Transverse colon (tissue), 4 donors: ENCODE results near the gene PTPRB. TPM values are rescaled to one million over a fixed set of nuclear protein-coding genes. Genes with fewer than 3 reads are reported as not detected.

ENCODE experiments used
- DNase-seq: peaks from one replicate; pipeline ENCODE4 v3.0.0-alpha.2; 2019
- H3K27ac ChIP-seq, 4 donors: fragments of 200-600 bp; sonication (generic); 2 replicates each; pipeline ENCODE4 v1.5.1; 2016 to 2018; ENCODE audit warnings: inconsistent platforms in 4 of 4
- H3K27me3 ChIP-seq: fragments of 200-600 bp; sonication (generic); 2 replicates; pipeline ENCODE4 v1.5.1; 2017; ENCODE audit warnings: inconsistent platforms
- H3K36me3 ChIP-seq, 4 donors: fragments of 200-600 bp; sonication (generic); 2 replicates each; pipeline ENCODE4 v1.5.1; 2017 to 2019; ENCODE audit warnings: inconsistent platforms in 4 of 4
- H3K4me1 ChIP-seq, 4 donors: fragments of 200-600 bp; sonication (generic); 2 replicates each; pipeline ENCODE4 v1.5.1; 2017 to 2020; ENCODE audit warnings: inconsistent platforms in 4 of 4
- H3K4me3 ChIP-seq, 4 donors: fragments of 200-600 bp; sonication (generic); 1 replicate in 1 of 4; 2 replicates in 3 of 4; pipeline versions ENCODE4 v1.5.1 to v1.6.1; 2017 to 2019; ENCODE audit warnings: inconsistent platforms in 4 of 4
- H3K9me3 ChIP-seq, 2 donors: fragments of 200-600 bp; sonication (generic); 2 replicates each; pipeline ENCODE4 v1.5.1; 2017 to 2019; ENCODE audit warnings: inconsistent platforms in 2 of 2
- CTCF ChIP-seq, 5 experiments: fragments of 200-600 bp in 3 of 5; fragments of 450-650 bp in 2 of 5; sonication (generic) in 3 of 5; IDR thresholded peaks; 1 replicate in 2 of 5; 2 replicates in 3 of 5; pipeline ENCODE4 v1.5.1; 2016 to 2017; ENCODE audit warnings: antibody characterized with exemption in 5 of 5, inconsistent platforms in 3 of 5, mild to moderate bottlenecking in 2 of 5, moderate library complexity in 1 of 5
- EP300 ChIP-seq: sonication (generic); formaldehyde crosslinking; IDR thresholded peaks from one replicate; pipeline ENCODE4 v1.6.1; 2017; ENCODE audit warnings: antibody characterized with exemption, low read depth
- POLR2A ChIP-seq: fragments of 450-650 bp; IDR thresholded peaks from one replicate; pipeline ENCODE4 v1.6.1; 2016; ENCODE audit warnings: antibody characterized with exemption, mild to moderate bottlenecking, moderate library complexity
- POLR2AphosphoS5 ChIP-seq, 3 donors: sonication (generic); formaldehyde crosslinking; IDR thresholded peaks; one replicate each; pipeline ENCODE4 v1.6.1; 2016; ENCODE audit warnings: antibody characterized with exemption in 3 of 3
- WGBS, 2 donors: methylation state at CpG; one replicate each; pipeline ENCODE4 v1.1.5; 2018; ENCODE audit warnings: low coverage in 1 of 2; 5-methylcytosine and 5-hydroxymethylcytosine counted together
- in situ Hi-C, 4 donors: fragments of 200-750 bp; cut with MboI; loops; one replicate each; pipeline versions ENCODE4 v1.15.0 to v1.15.1; 2017; ENCODE audit warnings: low sequenced_read_pairs in 3 of 4, low pct_ligation_motif_present in 1 of 4, low pct_unique_long_range_greater_than_20kb in 1 of 4
- intact Hi-C: fragments of 100-400 bp; cut with DNase I; formaldehyde crosslinking; loops from one replicate; pipeline ENCODE4 v1.15.1; 2023; ENCODE audit warnings: low total_unique reads
- total RNA-seq, 4 donors: library from RNA; depleted of rRNA; stranded (reverse); fragments of >200 nt; gene quantifications; one replicate each; pipeline ENCODE4 v1.1.0, GENCODE V29; 2016

PTPRB gene
- total RNA-seq, 4 donors from 2014 or later: 17.2 to 29.7 (median 26.2) TPM

GRCh38 chr12:70660002-70660604 lies 22.9 kb upstream of the PTPRB start:
- DNase-seq: no peak
- Histone ChIP-seq H3K4me3 (no peak overlapping the region), H3K27me3 (no peaks in the 10 kb centered on the region), H3K27ac (no peak overlapping the region), H3K9me3 (no peaks in the 10 kb centered on the region), H3K36me3 (no peaks in the 10 kb centered on the region), H3K4me1 (no peaks in the 10 kb centered on the region)
- intact Hi-C loops (no loop called here), in situ Hi-C loops (no loop called here)
- TF ChIP-seq EP300 (no peak), POLR2A (no peak), POLR2AphosphoS5 (IDR thresholded peaks at IDR 0.05) (no peak), CTCF (IDR thresholded peaks at IDR 0.05) (no peak)
- WGBS, 2 donors: 94 to 100% methylated on average over 3 to 5 of the region's 5 CpGs

- no peaks in the 10 kb centered on the region for H3K36me3 ChIP-seq
- WGBS, 2 donors: 91 to 100% methylated on average over 2 to 6 of the region's 6 CpGs
- no peaks in the 10 kb centered on the region for H3K4me1 ChIP-seq
- TF ChIP-seq EP300 (no peak), POLR2A (no peak), CTCF (IDR thresholded peaks at IDR 0.05) (no peak), POLR2AphosphoS5 (IDR thresholded peaks at IDR 0.05) (no peak)
- H3K4me3 ChIP-seq: no peak overlapping the region
- intact Hi-C loops (no loop called here), in situ Hi-C loops (no loop called here)
- H3K9me3 ChIP-seq: no peaks in the 10 kb centered on the region
- no peaks in the 10 kb centered on the region for H3K27me3 ChIP-seq
- no peak overlapping the region for H3K27ac ChIP-seq
- no peak for DNase-seq
These were observed 21.9 kb upstream of the PTPRB start for GRCh38 chr12:70659077-70659606.

GRCh38 chr12:70657616-70658286 lies 20.5 kb upstream of the PTPRB start:
- Histone ChIP-seq H3K4me1 (no peaks in the 10 kb centered on the region), H3K27ac (no peak overlapping the region), H3K36me3 (no peaks in the 10 kb centered on the region), H3K27me3 (no peaks in the 10 kb centered on the region), H3K4me3 (no peak overlapping the region), H3K9me3 (no peaks in the 10 kb centered on the region)
- 71 to 79% methylated on average over 4 of the region's 4 CpGs for WGBS, 2 donors
- TF ChIP-seq POLR2A (no peak), EP300 (no peak), POLR2AphosphoS5 (IDR thresholded peaks at IDR 0.05) (no peak), CTCF (IDR thresholded peaks at IDR 0.05) (no peak)
- no peak for DNase-seq
- in situ Hi-C loops (no loop called here), intact Hi-C loops (no loop called here)

GRCh38 chr12:70652451-70652850 lies 15.2 kb upstream of the PTPRB start:
- no peaks in the 10 kb centered on the region for H3K27me3 ChIP-seq
- H3K36me3 ChIP-seq: no peaks in the 10 kb centered on the region
- no peak overlapping the region for H3K27ac ChIP-seq
- intact Hi-C loops (no loop called here), in situ Hi-C loops (no loop called here)
- H3K4me3 ChIP-seq: no peak overlapping the region
- H3K9me3 ChIP-seq: no peaks in the 10 kb centered on the region
- no peaks in the 10 kb centered on the region for H3K4me1 ChIP-seq
- WGBS, 2 donors: 100% methylated on average over 1 of the region's 1 CpG; no CpG with 5 or more reads in 1 of the 2 donors
- DNase-seq: no peak
- TF ChIP-seq POLR2AphosphoS5 (IDR thresholded peaks at IDR 0.05) (no peak), POLR2A (no peak), EP300 (no peak), CTCF (IDR thresholded peaks at IDR 0.05) (no peak)
